GM12872 (cell line): ENCODE data around the gene CDKL1.

Source experiments
- CTCF ChIP-seq: IDR thresholded peaks from 3 replicates; pipeline ENCODE4 v1.5.1; 2011; ENCODE audit warnings: low read depth, mild to moderate bottlenecking, low read length, moderate library complexity; ENCODE audit not compliant: insufficient read depth

The CDKL1 gene

GRCh38 chr14:50353126-50353525 is 43.6 kb downstream of the CDKL1 start:
- TF ChIP-seq CTCF: no peak

GRCh38 chr14:50352584-50352983 is 44.1 kb downstream of the CDKL1 start:
- no peak for TF ChIP-seq CTCF

- no peak for TF ChIP-seq CTCF
Observed at GRCh38 chr14:50350975-50351374, 45.7 kb downstream of the CDKL1 start.

GRCh38 chr14:50348933-50349332 is 47.7 kb downstream of the CDKL1 start:
- no peak for TF ChIP-seq CTCF

- no peak for TF ChIP-seq CTCF
Observed at GRCh38 chr14:50347521-50347920, 49.2 kb downstream of the CDKL1 start.

GRCh38 chr14:50345846-50346422 is 50.7 kb downstream of the CDKL1 start:
- no peak for TF ChIP-seq CTCF

GRCh38 chr14:50344876-50345563 is 51.7 kb downstream of the CDKL1 start:
- no peak for TF ChIP-seq CTCF
